Measurements from ENCODE around the gene TNRC6C.
A peak's percentile ranks its signal among the peaks of the same experiment; 100 is the strongest.
"Not testable (repeated sequence)": the region's sequence is repeated elsewhere in the genome, so short reads cannot be mapped to it uniquely, and the experiment has no call there.

Gene TNRC6C

DNA sequence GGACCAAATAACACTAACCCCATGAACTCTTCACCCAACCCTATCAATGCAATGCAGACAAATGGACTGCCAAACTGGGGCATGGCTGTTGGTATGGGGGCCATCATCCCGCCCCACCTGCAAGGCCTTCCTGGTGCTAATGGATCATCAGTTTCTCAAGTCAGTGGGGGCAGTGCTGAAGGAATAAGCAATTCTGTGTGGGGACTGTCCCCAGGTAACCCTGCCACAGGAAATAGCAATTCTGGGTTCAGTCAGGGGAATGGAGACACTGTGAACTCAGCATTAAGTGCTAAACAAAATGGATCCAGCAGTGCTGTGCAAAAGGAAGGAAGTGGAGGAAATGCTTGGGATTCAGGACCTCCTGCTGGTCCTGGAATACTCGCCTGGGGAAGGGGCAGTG, 91.1 kb downstream of the TNRC6C start:
- DNase-seq = no peak

- DNase-seq = no peak
Observed at GRCh38 chr17:78051186-78051972, 92.9 kb downstream of the TNRC6C start.

DNA sequence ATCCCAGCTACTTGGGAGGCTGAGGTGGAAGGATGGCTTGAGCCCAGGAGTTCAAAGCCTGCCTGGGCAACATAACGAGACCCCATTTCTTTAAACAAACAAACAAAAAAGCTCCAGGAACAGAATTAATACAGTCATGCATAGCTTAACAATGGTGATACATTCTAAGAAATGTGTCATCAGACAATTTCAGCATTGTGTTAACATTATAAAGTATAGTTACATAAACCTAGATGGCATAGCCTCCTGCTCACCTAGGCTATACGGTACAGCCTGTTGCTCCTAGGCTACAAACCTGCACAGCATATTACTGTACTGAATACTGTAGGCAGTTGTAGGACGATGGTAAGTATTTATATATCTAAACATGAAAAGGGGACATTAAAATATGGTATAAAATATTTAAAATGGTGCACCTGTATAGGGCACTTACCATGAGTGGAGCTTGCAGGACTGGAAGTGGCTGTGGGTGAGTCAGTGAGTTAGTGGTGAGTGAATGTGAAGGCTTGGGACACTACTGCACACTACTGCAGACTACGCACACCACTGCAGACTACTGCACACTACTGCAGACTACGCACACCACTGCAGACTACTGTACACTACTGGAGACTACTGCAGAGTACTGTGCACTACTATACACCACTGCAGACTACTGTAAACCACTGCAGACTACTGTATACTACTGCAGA, 95.4 kb downstream of the TNRC6C start:
- DNase-seq = no peak

DNA sequence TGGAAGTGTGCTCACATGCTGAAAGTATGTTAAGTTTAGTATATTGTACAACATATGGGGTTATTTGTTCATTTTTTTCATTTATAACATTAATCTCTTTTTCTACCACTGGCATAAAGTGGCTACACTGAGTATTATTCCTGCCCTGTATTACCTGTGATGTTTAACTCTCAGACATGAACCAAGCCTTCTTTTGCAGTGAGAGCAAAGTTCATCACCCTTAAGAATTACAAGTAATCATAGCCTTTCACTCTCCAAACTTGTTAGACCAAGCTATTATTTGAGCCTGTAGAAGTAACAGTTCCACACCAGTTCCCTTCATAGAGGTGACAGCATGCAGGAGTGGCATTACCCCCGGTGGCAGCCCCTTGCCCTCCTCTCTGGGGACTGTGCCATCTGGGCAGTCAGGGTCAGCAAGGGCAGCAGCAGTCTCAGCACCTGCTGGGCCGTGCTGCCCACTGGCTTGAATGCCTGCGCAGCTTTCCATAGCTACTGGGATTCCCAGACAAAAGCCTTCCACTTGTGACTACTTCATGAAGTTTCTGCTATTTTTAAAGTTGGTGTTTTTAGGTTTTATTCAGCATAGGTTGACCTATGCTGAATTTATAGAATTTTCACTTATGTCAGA, 98.7 kb downstream of the TNRC6C start:
- no peak for DNase-seq

DNA sequence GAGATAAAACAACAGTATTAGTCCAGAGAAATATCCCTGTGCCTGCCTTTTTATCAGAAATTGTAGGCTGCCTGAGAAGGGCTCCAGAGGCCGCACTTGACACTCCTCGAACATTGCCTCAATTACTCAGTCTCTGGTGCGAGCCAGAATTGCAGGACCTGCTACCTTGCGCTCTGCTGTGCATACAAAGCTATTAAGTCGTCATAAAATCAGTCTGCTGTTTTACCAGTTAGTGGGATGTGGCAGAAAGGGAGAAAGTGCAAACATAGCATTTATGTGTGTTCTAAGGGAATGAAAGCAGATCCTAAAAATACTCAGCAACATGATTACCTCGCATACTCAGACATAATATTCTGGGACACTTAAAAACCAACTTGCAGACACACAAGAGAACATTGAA, 99.5 kb downstream of the TNRC6C start:
- no peak for DNase-seq

GRCh38 chr17:78058581-78058980, 100.1 kb downstream of the TNRC6C start:
- no peak for DNase-seq

DNA sequence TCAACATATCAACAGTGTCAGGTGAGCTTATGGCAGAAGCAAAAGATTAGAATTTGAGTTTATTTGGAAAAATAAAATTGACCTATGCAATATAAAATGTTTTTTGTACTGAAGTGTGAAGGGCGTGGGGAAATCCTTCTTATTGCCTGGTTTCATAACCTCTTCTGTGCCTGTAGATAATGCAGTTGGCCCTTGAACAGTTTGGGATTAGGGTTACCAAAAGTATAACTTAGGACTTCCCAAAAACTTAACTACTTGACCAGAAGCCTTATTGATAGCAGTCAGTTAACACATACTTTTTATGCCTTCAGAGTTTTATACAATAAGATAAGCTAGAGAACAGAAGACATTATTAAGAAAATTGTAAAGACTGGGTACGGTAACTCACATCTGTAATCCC, 104.1 kb downstream of the TNRC6C start:
- no peak for DNase-seq

DNA sequence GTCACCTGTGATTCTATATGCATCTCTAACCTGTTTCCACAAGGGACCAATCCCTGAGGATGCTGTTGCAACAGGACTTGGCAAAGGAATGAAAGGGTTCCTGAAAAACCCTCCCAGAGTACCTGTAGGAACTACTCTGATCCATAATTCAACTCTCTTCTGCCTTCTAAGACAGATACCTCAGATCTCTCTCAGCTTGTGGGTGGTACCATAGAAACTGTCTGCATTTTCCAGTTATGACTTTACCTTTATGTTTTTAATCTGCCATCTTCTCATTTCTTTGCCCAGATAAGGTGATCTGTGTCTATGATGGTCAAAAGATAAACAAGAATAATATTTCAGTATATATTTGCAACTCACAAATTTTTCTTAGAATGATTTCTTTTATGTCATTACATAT, 105.0 kb downstream of the TNRC6C start:
- DNase-seq = no peak

- DNase-seq = no peak
Observed at GRCh38 chr17:78064708-78065107, 106.2 kb downstream of the TNRC6C start.

DNA sequence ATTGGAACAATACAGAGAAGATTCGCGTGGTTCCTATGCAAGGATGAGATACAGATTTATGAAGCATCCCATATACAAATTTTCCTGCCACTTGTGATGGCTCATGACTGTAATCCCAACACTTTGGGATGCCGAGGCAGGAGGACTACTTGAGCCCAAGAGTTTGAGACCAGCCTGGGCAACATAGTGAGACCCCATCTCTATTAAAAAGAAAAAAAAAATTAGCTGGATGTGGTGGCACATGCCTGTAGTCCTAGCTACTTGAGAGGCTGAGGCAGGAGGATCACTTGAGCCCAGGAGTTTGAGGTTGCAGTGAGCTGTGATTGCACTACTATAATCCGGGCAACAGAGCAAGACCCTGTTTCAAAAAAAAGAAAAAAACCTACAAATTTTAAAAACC, 108.5 kb downstream of the TNRC6C start:
- DNase-seq = not testable (repeated sequence)

- no peak for DNase-seq
Observed at GRCh38 chr17:78069695-78070094, 111.2 kb downstream of the TNRC6C start.

DNA sequence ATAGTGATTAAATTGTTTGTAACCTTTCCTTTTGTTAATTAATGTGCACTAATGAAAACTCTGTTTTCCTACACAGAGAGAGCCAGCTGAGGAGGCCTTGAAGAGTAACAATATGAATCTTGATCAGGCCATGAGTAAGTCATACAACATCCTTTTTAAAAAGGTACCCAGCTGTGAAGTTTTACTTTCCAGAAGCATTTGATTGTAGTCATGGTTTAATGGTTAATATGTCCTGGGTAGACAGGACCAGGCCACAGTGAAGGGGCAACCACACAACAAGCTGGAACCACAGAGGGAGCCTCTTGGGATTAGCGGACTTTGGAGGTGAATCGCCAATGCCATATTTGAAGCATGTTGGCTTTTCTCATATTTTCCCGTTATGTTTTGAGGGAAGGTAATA, 114.5 kb downstream of the TNRC6C start:
- DNase-seq = no peak

- no peak for DNase-seq
Observed at GRCh38 chr17:78075011-78075410, 116.5 kb downstream of the TNRC6C start.

DNA sequence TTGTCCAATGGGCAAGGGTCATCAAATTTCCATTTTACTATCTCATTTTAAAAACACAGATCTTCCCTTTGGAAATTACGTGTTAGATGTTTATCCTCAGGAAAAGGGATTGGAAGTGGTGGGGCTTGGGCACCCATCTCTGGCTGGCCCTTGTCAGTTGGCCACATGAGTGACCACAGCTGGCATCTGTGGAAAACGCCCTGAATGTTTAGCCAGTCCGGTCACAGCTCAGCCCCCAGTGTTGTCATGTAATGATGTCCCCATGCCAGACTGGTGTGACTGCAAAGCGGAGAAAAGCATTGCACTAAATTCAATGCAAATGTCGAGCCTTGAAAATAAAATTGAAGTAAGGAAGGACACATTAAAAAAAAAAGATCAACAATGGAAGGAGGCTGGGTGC, 117.0 kb downstream of the TNRC6C start:
- DNase-seq = no peak

DNA sequence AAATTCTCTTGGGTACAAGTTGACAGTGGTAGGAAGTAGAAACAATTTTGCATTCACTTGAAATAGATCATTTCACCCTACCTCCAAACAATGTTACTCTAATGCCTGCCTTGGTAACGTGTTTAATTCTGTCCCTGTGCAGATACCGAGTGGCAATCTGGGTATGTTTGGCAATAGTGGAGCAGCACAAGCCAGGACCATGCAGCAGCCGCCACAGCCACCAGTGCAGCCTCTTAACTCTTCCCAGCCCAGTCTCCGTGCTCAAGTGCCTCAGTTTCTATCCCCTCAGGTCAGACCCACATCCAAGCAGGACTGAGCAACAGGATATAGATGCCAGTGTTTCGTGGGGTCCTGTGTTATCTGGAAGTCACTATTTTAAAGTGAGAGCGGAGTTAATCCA, 120.8 kb downstream of the TNRC6C start:
- DNase-seq = no peak

- DNase-seq = no peak
Observed at GRCh38 chr17:78081551-78081950, 123.0 kb downstream of the TNRC6C start.

- DNase-seq = not testable (repeated sequence)
Observed at GRCh38 chr17:78082355-78082872, 123.9 kb downstream of the TNRC6C start.

DNA sequence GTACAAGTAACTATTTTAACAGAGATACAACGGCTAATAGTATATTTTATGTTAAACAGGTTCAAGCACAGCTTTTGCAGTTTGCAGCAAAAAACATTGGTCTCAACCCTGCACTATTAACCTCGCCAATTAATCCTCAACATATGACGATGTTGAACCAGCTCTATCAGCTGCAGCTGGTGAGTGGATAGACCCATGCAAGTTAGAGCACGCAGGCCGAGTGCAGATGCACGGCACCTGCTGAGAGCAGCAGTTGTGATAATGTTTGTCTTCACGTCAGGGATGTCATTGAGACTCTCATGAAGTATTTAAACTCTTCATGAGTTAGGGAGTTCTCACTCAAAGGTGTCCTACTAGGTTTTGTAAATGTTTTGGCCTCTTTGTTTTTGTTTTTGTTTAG, 124.5 kb downstream of the TNRC6C start:
- DNase-seq = peak; percentile 94

DNA sequence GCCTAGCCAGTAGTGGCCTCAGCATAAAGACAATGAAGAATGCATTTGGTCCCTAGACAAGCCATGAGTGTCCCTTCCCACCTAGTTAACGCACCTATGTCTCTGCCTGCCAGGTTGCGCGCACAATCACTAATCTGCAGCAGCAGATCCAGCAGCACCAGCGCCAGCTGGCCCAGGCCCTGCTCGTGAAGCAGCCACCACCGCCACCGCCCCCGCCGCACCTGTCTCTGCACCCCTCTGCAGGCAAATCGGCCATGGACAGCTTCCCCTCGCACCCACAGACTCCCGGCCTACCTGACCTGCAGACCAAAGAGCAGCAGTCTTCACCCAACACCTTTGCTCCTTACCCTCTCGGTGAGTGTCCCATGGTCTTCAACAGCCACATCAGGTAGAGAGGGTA, 128.2 kb downstream of the TNRC6C start:
- no peak for DNase-seq

DNA sequence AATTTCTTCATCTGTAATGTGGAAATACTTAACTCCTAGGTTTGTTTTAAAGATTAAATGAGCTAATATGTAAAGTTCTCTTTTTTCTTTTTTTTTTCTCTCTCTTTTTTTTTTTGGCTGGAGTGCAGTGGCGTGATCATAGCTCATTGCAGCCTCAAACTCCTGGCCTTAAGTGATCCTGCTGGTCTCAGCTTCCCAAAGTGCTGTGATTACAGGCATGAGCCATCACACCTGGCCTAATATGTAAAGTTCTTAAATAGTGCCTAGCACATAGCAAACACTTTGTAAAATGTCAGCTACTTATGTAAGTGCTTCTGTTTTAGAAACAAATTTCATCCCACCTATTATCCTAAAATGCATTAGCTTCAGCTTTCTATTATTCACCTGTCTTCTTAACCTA, 130.0 kb downstream of the TNRC6C start:
- no peak for DNase-seq

GRCh38 chr17:78089576-78090281, 131.2 kb downstream of the TNRC6C start:
- DNase-seq = no peak

DNA sequence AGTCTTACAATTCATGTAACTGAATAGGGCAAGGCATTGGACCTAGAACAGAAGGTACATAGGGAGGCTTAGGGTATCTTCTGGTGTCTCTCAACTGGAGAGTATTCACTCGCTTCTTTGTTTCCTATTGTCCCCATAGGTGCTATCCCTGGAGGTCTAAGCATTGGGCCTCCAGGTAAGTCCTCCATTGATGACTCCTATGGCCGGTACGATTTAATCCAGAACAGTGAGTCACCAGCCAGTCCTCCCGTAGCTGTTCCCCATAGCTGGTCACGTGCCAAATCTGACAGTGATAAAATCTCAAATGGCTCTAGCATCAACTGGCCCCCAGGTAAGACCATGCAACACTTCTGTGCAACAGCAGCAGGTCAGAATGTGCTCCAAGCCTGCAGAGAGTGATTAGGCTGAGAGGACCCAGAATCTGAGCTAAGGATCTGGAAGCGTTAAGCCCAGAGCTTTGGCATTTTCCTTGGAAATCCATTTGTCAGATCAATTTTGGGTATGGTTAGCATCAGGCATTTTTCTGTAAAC, 134.4 kb downstream of the TNRC6C start:
- DNase-seq = no peak

GRCh38 chr17:78095035-78095434, 136.5 kb downstream of the TNRC6C start:
- no peak for DNase-seq

Measured in NCI-H1694 treated with DMSO at 0.1 percent for 48 hours (cell line).